ENCODE results near the gene CST5. TPM values are rescaled to one million over a fixed set of nuclear protein-coding genes. Genes with fewer than 3 reads are reported as not detected.

The CST5 gene
- total and polyA plus RNA-seq, 11 donors, result not detected

DNA sequence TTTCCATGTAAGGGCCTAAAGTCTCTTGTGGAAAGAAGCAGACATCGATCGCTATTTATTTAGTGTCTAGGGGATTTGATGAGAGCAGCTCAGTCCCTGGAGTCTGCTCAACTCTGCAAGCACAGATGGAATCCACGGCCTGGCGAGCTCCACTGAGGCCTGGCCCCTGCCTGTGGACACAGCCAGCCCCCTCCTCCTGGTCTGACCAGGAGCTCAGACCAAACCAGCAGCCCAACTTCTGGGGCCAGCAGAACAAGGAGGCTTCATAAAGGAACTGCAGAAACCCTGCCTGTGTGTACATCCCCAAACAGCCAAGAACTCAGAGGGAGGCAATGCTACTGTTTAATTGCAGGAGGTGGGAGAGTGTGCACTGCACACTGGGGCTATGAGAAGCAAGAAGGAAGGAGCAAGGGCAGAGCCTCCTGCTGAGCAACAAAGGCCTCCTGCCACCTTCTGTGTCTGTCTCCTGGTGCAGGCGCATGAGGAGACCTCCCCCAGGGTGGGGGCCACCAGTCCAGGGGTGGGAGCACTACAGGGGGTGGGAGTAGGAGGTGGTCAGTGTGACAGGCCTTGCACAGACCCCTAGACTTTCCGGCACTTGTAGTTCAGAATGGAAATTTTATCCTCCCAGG is 3.8 kb downstream of the CST5 start:
- intact Hi-C loops (cut with DNase I), result loop anchor here in 1 of 10 donors (10.0 kb wide), 1 partner anchor 61 kb away; no protein-coding TSS in a partner anchor
- ATAC-seq, result no peak
- Histone ChIP-seq H3K9me3 (no peaks in the 10 kb centered on the region), H3K36me3 (no peaks in the 10 kb centered on the region), H3K27me3 (peaks cover 0 to 26% (median 9%) of the 10 kb centered on the region in 9 donors), H3K27ac (peak overlapping the region in 1 of 12 donors; percentile 1), H3K4me3 (no peak overlapping the region), H3K4me1 (no peaks in the 10 kb centered on the region)
- DNase-seq, result no peak
- TF ChIP-seq, protein P1, sequence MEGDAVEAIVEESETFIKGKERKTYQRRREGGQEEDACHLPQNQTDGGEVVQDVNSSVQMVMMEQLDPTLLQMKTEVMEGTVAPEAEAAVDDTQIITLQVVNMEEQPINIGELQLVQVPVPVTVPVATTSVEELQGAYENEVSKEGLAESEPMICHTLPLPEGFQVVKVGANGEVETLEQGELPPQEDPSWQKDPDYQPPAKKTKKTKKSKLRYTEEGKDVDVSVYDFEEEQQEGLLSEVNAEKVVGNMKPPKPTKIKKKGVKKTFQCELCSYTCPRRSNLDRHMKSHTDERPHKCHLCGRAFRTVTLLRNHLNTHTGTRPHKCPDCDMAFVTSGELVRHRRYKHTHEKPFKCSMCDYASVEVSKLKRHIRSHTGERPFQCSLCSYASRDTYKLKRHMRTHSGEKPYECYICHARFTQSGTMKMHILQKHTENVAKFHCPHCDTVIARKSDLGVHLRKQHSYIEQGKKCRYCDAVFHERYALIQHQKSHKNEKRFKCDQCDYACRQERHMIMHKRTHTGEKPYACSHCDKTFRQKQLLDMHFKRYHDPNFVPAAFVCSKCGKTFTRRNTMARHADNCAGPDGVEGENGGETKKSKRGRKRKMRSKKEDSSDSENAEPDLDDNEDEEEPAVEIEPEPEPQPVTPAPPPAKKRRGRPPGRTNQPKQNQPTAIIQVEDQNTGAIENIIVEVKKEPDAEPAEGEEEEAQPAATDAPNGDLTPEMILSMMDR (IDR thresholded peaks at IDR 0.05), result no peak
- TF ChIP-seq POLR2A (IDR thresholded peaks at IDR 0.05), result no peak
- 68 to 85% (median 78%) methylated on average over 4 to 6 of the region's 6 CpGs for WGBS, 4 donors

DNA sequence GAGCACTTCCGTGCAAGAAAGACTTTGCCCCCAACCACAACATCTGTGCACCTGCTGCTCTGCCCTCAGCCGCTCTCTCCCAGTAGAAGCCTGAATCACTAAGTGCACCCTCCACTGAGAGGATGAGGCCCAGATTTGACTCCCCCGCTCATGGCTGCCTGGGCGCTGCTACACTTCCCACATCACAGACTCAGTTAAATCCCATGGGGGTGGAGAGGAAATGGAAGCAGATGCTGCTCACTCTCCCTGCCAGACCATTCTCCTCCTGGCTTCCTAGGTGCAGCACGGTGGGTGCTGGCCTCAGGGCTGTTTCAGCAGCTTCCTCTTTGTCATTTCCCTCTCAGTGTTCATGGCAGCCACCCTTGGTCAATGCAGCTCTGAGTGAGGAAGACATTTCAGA is 4.8 kb downstream of the CST5 start:
- no peak overlapping the region for H3K27ac ChIP-seq
- WGBS, 4 donors, result 44 to 69% (median 63%) methylated on average over 5 of the region's 5 CpGs
- H3K4me3 ChIP-seq, result no peak overlapping the region
- H3K9me3 ChIP-seq, result no peaks in the 10 kb centered on the region
- no peaks in the 10 kb centered on the region for H3K36me3 ChIP-seq
- no peak for DNase-seq
- peak in 2 of 4 donors; percentile 26 to 62 for ATAC-seq
- no peaks in the 10 kb centered on the region for H3K4me1 ChIP-seq
- intact Hi-C loops (cut with DNase I), result loop anchor here in 2 of 10 donors (5.0 to 10.0 kb wide), 2 partner anchors 48 to 60 kb away; no protein-coding TSS in a partner anchor
- TF ChIP-seq POLR2A (IDR thresholded peaks at IDR 0.05), result no peak
- TF ChIP-seq, protein P1 (IDR thresholded peaks at IDR 0.05), result no peak
- peaks cover 0 to 36% (median 9%) of the 10 kb centered on the region in 9 donors for H3K27me3 ChIP-seq

DNA sequence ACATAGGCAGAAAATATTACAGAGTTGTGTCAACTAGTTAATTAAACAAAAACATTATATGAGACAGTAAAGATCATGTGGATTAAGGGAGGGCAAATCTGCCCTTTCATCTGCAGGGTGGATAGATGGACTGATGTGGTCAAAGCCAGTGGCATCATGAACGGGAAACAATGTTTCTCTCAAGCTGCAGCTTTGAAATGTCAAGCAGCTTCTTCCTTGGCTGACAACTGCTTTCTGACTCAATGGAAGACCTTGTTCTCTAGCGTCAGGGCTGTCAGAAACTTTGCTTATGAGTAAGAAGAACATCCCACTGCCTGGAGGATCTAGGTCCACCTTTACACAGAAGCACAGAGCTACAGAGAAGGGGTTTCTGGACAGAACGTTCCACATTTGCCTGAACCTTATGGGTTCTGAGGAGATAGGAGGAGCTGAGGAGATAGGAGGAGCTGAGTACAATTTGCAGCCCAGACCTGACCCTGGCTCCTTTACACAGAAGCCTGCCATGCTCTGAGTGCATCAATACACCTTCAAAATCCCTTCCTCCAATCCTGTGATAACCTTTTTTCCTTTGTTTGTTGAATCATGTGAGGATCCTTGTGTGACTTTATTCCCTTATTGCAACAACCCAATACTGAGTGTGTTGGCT is 6.1 kb downstream of the CST5 start:
- H3K27ac ChIP-seq, result no peak overlapping the region
- no peaks in the 10 kb centered on the region for H3K9me3 ChIP-seq
- intact Hi-C loops (cut with DNase I), result loop anchor here in 2 of 10 donors (5.0 to 10.0 kb wide), 2 partner anchors 49 to 59 kb away; no protein-coding TSS in a partner anchor
- no peaks in the 10 kb centered on the region for H3K36me3 ChIP-seq
- no peak overlapping the region for H3K4me3 ChIP-seq
- DNase-seq, result no peak
- no peak for TF ChIP-seq POLR2A (IDR thresholded peaks at IDR 0.05)
- TF ChIP-seq, protein P1 (IDR thresholded peaks at IDR 0.05), result no peak
- H3K27me3 ChIP-seq, result peaks cover 0 to 44% (median 11%) of the 10 kb centered on the region in 9 donors
- 44 to 52% (median 49%) methylated on average over 3 of the region's 3 CpGs for WGBS, 4 donors
- no peaks in the 10 kb centered on the region for H3K4me1 ChIP-seq
- no peak for ATAC-seq

DNA sequence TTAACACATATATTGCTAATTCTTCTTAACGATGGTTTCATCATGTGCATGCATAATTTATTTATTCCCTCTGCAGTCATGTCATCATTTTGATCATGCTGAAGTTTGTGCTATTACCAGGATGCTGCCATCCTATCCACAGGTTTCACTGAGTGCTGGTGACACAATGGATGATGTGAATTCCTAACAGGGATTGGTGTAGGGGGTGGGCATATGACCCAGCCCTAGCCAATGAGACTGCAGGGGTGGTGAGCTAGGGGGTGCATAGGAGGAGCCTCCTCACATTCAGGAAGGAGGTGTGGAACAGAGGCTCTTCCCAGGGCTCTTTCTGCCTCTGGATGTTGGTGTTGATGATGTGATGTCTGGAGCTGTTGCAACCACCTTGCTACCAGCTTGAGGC is 7.5 kb downstream of the CST5 start:
- TF ChIP-seq, protein P1 (IDR thresholded peaks at IDR 0.05), result no peak
- TF ChIP-seq POLR2A (IDR thresholded peaks at IDR 0.05), result no peak

More for the DNA sequence above, 7.5 kb downstream of the CST5 start:
- WGBS, 4 donors, result 83 to 92% (median 87%) methylated on average over 1 of the region's 1 CpG
- Histone ChIP-seq H3K27me3 (peaks cover 3 to 56% (median 14%) of the 10 kb centered on the region in 9 donors), H3K4me1 (no peaks in the 10 kb centered on the region), H3K27ac (no peak overlapping the region), H3K9me3 (no peaks in the 10 kb centered on the region), H3K36me3 (no peaks in the 10 kb centered on the region), H3K4me3 (no peak overlapping the region)
- ATAC-seq (no peak), DNase-seq (no peak)
- intact Hi-C loops (cut with DNase I), result loop anchor here in 2 of 10 donors (5.0 to 10.0 kb wide), 2 partner anchors 50 to 57 kb away; no protein-coding TSS in a partner anchor

Data from heart left ventricle (tissue), 16 donors.